ENCODE data around the gene TTLL3. TPM values are rescaled to one million over a fixed set of nuclear protein-coding genes. Genes with fewer than 3 reads are reported as not detected.

TTLL3 gene
- polyA plus RNA-seq, 1 donor (not counting 4 experiments of a cell fraction or from before 2014, with no cell fraction given): 11.3 TPM

DNA sequence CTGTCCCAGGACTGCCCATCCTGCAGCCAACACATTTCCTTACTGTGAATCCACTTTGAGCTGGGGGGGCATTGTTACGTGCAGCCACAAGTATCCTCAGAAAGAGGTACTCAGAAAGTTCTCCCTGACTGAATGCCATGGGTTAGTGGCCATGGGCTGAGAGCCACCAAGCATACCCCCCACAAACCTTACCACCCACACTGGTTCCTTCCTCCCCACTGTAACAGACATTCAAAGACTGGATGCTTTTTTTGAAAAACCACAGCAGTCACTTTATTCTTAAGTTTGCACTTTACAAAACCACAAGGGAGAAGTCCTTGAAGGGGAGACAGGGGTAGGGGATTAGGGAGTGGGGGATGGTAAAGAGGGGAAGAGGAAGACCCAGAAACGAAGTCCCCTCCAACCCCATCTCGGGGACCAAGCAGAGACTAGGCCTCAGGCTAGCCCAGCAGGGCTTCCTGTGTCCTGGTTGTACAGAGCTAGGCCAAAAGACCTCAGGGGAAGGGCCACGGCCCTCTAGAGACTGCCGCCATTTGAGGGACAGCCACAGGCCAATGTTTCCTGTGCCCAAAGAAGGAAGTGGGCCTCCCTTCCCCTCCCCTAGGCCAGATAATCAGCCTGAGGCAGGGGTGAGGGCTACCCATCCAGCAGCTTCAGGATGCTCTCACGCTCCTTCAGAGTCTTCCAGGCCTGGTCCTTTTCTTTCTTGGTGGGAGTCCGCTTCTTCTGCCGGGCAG is 30.2 kb upstream of the TTLL3 start:
- no peak for DNase-seq (ENCODE audit: low read depth, low spot score)
- H3K4me3 ChIP-seq (ENCODE audit: control insufficient read depth in 2 of 3, extremely low read depth in 1 of 3, insufficient read depth in 2 of 3, low read depth in 1 of 3, low read length in 3 of 3): no peak overlapping the region
- H3K9ac ChIP-seq (ENCODE audit: control insufficient read depth, extremely low read depth, insufficient read depth, low read length): no peak overlapping the region
- TF ChIP-seq, protein P1, sequence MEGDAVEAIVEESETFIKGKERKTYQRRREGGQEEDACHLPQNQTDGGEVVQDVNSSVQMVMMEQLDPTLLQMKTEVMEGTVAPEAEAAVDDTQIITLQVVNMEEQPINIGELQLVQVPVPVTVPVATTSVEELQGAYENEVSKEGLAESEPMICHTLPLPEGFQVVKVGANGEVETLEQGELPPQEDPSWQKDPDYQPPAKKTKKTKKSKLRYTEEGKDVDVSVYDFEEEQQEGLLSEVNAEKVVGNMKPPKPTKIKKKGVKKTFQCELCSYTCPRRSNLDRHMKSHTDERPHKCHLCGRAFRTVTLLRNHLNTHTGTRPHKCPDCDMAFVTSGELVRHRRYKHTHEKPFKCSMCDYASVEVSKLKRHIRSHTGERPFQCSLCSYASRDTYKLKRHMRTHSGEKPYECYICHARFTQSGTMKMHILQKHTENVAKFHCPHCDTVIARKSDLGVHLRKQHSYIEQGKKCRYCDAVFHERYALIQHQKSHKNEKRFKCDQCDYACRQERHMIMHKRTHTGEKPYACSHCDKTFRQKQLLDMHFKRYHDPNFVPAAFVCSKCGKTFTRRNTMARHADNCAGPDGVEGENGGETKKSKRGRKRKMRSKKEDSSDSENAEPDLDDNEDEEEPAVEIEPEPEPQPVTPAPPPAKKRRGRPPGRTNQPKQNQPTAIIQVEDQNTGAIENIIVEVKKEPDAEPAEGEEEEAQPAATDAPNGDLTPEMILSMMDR (optimal IDR thresholded peaks at IDR 0.05 in 1 of 3, IDR thresholded peaks at IDR 0.05 in 1 of 3, conservative IDR thresholded peaks at IDR 0.05 in 1 of 3; ENCODE audit: extremely low read depth in 1 of 3, insufficient read depth in 2 of 3, low read length in 3 of 3): no peak
- no peak for TF ChIP-seq EZH2 (IDR thresholded peaks at IDR 0.05; ENCODE audit: low read length)
- no peaks in the 10 kb centered on the region for H4K20me1 ChIP-seq (ENCODE audit: control insufficient read depth, extremely low read depth, insufficient read depth, low read length)
- H3K27me3 ChIP-seq (ENCODE audit: control insufficient read depth, extremely low read depth, insufficient read depth, low read length): no peaks in the 10 kb centered on the region
- no peak for FAIRE-seq
- H3K9me1 ChIP-seq (ENCODE audit: control insufficient read depth, extremely low read depth, insufficient read depth, low read length): no peaks in the 10 kb centered on the region
- H3K4me2 ChIP-seq (ENCODE audit: control insufficient read depth, extremely low read depth, insufficient read depth, low read depth, low read length): no peak overlapping the region
- peaks cover 10 to 11% of the 10 kb centered on the region in 2 experiments for H3K36me3 ChIP-seq (ENCODE audit: control insufficient read depth in 2 of 2, extremely low read depth in 1 of 2, insufficient read depth in 2 of 2, low read length in 2 of 2)
- H2AFZ ChIP-seq (ENCODE audit: control insufficient read depth, low read length): no peak overlapping the region
- dilution Hi-C loops (cut with MboI; ENCODE audit: extremely low pct_ligation_motif_present, low sequenced_read_pairs): no loop called here
- H3K27ac ChIP-seq (ENCODE audit: control insufficient read depth, insufficient read depth, low read length): no peak overlapping the region
- peaks cover 3% of the 10 kb centered on the region for H3K4me1 ChIP-seq (ENCODE audit: control insufficient read depth, extremely low read depth, insufficient read depth, low read length)
- no peaks in the 10 kb centered on the region for H3K9me3 ChIP-seq (ENCODE audit: control insufficient read depth, low read depth, low read length)
- no peaks in the 10 kb centered on the region for H3K79me2 ChIP-seq (ENCODE audit: control insufficient read depth, insufficient read depth, low read length)

DNA sequence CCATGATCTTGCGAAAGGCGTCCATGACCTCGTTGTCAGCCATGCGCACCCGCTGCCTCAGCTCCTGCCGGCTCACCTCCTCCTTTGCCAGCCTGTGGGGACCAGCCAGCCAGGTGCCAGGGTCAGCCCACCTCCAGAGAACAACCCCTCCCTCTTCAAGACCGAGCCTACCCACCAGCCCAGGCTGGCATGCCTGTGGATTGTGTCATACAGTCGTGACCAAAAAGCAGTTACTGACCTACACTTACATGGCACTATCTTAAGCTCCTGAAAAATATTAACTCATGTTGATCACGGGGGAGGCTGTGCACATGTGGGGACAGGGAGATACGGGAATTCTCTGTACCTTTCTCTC is 29.6 kb upstream of the TTLL3 start:
- dilution Hi-C loops (cut with MboI; ENCODE audit: extremely low pct_ligation_motif_present, low sequenced_read_pairs): no loop called here
- Histone ChIP-seq H3K9me1 (ENCODE audit: control insufficient read depth, extremely low read depth, insufficient read depth, low read length) (no peaks in the 10 kb centered on the region), H2AFZ (ENCODE audit: control insufficient read depth, low read length) (no peak overlapping the region), H3K79me2 (ENCODE audit: control insufficient read depth, insufficient read depth, low read length) (no peaks in the 10 kb centered on the region), H3K27ac (ENCODE audit: control insufficient read depth, insufficient read depth, low read length) (no peak overlapping the region), H4K20me1 (ENCODE audit: control insufficient read depth, extremely low read depth, insufficient read depth, low read length) (no peaks in the 10 kb centered on the region), H3K36me3 (ENCODE audit: control insufficient read depth in 2 of 2, extremely low read depth in 1 of 2, insufficient read depth in 2 of 2, low read length in 2 of 2) (peaks cover 13 to 14% of the 10 kb centered on the region in 2 experiments), H3K9ac (ENCODE audit: control insufficient read depth, extremely low read depth, insufficient read depth, low read length) (no peak overlapping the region), H3K4me1 (ENCODE audit: control insufficient read depth, extremely low read depth, insufficient read depth, low read length) (peaks cover 3% of the 10 kb centered on the region), H3K9me3 (ENCODE audit: control insufficient read depth, low read depth, low read length) (no peaks in the 10 kb centered on the region), H3K4me3 (ENCODE audit: control insufficient read depth in 2 of 3, extremely low read depth in 1 of 3, insufficient read depth in 2 of 3, low read depth in 1 of 3, low read length in 3 of 3) (no peak overlapping the region), H3K4me2 (ENCODE audit: control insufficient read depth, extremely low read depth, insufficient read depth, low read depth, low read length) (no peak overlapping the region), H3K27me3 (ENCODE audit: control insufficient read depth, extremely low read depth, insufficient read depth, low read length) (no peaks in the 10 kb centered on the region)
- FAIRE-seq (no peak), DNase-seq (ENCODE audit: low read depth, low spot score) (no peak)
- TF ChIP-seq, protein P1 (optimal IDR thresholded peaks at IDR 0.05 in 1 of 3, IDR thresholded peaks at IDR 0.05 in 1 of 3, conservative IDR thresholded peaks at IDR 0.05 in 1 of 3; ENCODE audit: extremely low read depth in 1 of 3, insufficient read depth in 2 of 3, low read length in 3 of 3): no peak
- TF ChIP-seq EZH2 (IDR thresholded peaks at IDR 0.05; ENCODE audit: low read length): no peak
